Activated CD4-positive, alpha-beta T cell treated with anti-CD3 and anti-CD28 coated beads, Interleukin-2, amount 50 U/mL, for 1 hour (primary cell): Measurements from ENCODE around the gene BUB1B.

ENCODE experiments used
- DNase-seq: peaks from one replicate; pipeline ENCODE4 v3.0.0-alpha.2; 2020

Gene BUB1B

GRCh38 chr15:40241269-40242212 lies 80.7 kb downstream of the BUB1B start:
- DNase-seq: no peak

GRCh38 chr15:40242213-40242599 lies 81.3 kb downstream of the BUB1B start:
- DNase-seq: no peak

GRCh38 chr15:40242601-40243000 lies 81.7 kb downstream of the BUB1B start:
- no peak for DNase-seq

DNA sequence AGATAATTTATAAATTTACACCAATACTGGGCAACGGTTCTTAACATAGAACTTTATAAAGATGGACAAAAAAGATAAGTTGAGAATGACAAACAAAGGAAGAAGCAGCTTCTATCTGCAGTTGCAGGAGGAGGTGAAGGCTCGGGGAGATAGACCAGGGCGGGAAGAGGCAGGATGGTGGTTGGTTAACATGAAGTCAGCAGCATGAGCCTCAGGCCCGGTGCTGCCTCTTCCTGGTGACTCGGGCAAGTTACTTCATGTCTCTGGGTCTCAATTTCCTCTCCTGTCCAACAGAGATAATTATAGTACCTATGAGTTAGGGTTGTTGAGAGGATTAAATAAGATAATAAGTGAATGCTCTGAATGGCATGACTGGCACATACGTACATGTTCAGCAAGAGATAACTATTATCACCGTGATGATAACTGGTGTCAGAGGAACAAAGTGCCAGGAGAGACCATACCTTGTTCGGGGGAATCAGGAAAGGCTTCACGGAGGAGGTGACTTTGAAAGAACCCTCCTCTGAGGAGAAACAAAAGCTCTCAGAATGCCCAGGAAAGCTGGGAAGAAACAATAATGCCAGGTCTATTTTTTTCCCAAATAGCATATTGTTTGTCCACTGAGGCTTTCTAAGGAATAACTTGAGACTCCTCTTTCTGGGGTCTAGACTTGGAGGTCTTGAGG lies 82.4 kb downstream of the BUB1B start:
- DNase-seq: no peak

DNA sequence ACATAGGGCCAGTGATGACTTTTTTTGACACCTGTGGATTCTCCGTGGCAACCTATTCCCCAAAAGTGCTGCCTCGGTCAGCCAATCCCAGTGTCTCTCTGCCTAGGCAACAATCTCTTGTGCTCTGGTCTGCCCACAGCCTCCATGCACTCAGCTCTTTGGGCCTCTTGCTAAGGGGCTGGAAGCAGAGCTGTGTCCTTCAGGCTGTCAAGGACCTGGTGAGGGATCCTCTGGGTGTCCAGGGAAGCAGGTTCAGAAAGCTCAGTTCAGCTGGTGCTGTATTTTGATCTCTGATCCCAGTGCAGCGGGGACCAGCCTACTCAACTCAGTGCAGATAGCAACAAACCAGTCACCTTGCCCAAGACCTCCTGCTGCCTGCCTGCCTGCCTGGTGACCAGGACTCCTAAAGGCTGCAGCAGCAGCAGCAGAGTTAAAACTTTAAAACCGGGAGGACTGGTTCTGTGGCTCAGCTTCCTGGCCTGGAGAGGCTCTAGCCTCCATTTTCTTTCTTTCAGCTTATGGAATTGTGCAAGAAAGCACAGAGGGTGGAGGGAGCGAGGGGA lies 84.2 kb downstream of the BUB1B start:
- no peak for DNase-seq

DNA sequence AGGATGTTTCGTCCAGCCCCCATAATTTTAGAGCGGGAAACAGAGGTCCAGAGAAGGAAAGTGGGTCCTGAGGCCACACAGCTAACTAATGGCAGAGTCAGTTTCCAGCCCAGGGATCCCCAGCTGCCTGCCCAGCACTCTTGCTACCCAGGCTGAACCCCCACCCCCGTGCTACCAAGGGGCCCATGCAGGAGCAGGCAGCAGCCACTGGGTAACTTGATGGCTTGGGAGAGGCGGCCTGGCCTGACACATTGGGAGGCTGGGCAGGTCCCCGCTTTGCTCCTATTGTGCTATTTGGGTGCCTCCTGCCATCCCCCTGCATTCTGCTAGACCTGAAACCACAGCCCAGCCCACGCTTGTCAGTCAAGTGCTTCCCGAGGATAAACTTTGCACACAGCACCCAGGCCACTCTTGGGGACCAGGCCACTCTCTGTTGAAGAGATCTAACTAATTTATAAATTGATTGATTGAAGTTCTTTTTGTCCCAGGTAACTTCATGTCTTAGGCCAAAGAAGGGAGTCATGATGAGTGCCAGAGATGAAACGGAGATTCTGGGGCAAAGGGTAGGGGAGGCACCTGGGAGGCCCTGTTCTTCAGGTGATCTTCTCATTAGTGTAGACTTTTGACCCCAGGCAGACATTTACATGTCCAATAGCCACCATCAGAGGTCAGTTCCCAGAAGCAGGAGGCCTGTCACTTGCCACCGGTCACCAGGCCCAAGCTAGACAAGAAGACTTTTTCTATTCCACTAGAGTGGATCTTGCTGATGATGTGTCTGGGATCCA lies 85.0 kb downstream of the BUB1B start:
- DNase-seq: no peak

DNA sequence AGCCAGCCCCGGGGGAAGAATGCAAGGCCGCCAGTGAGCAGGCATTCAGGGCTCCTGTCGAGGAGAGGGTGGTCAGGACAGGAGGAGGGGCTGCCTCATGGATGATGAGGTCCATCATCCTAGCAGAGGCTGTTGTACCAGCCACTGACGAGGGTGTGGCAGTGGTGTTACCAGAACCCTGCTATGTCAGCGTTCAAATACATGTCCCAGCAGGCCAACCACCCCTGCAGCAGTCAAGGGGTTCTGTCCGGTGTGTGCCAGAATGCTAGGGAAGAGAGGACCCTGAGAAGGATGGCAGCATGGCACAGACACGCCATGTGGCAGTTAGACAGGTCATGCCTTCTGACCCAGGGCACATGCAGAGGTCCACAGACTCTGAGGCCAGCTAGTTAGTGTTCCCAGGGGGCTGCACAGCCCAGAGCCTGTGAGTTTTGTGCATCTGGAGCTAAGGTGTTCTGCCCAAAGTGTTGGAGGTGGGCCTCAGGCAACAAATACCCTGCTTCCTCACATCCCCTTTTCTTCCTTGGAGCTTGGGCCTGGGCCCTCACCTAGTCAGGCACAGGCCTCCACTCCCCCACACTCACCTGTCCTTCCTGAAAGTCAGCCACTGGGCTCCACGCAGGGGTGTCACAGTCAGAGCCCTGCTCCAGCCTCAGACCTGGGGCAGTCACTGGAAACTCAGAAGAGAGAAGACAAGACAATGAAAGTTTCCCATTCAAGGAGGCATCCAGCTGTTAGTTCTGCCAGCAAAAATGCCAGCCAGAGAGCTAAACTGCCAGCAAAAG lies 85.8 kb downstream of the BUB1B start:
- DNase-seq: no peak

DNA sequence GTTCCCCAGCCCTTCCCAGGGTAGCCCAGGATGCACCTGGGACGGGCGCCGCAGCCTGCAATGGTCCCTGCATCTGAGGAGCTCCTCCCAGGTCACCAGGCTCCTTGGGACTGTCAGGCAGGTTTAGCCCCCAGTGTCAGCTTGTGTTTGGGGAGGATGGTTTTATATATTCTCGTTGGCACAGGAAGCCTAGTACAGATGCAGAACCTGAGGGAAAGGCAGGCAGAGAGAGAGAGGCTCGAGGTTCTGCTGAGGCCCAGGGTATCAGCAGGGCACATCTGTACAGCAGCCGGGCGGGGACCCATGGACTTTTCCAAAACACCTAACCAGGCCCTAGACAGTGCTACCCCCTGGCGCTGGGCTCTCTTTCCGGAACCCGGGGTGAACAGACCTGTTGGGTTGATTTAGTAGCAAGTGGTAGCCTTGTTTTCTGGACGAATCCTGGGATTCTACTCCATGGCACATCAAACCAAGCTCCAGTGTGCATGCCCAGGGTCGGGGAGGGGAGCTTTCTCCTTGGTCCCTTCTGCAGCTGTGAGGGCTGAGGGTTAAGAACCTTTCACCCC lies 86.6 kb downstream of the BUB1B start:
- DNase-seq: no peak

- DNase-seq: no peak
Observed at GRCh38 chr15:40248006-40248783, 87.3 kb downstream of the BUB1B start.

GRCh38 chr15:40249477-40250303 lies 88.8 kb downstream of the BUB1B start:
- no peak for DNase-seq

GRCh38 chr15:40250304-40250656 lies 89.4 kb downstream of the BUB1B start:
- no peak for DNase-seq

- no peak for DNase-seq
Observed at GRCh38 chr15:40250771-40251483, 90.1 kb downstream of the BUB1B start.

- DNase-seq: no peak
Observed at GRCh38 chr15:40251486-40252140, 90.7 kb downstream of the BUB1B start.

DNA sequence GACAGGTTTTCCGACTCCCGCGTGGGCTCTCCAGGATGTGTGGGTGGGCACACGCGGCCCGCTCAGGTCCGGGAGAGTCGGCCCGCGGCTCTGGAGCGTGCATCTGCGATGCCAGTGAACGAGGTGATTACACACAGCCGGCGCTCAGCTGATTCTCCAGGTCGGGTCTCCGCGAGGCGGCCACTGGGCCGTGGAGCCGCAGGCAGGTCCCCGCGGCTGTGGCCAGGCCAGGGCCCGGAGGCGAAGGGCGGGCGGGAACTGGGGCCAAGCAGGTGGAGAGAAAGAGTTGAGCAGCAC lies 91.2 kb downstream of the BUB1B start:
- no peak for DNase-seq

- no peak for DNase-seq
Observed at GRCh38 chr15:40252438-40253166, 91.7 kb downstream of the BUB1B start.

DNA sequence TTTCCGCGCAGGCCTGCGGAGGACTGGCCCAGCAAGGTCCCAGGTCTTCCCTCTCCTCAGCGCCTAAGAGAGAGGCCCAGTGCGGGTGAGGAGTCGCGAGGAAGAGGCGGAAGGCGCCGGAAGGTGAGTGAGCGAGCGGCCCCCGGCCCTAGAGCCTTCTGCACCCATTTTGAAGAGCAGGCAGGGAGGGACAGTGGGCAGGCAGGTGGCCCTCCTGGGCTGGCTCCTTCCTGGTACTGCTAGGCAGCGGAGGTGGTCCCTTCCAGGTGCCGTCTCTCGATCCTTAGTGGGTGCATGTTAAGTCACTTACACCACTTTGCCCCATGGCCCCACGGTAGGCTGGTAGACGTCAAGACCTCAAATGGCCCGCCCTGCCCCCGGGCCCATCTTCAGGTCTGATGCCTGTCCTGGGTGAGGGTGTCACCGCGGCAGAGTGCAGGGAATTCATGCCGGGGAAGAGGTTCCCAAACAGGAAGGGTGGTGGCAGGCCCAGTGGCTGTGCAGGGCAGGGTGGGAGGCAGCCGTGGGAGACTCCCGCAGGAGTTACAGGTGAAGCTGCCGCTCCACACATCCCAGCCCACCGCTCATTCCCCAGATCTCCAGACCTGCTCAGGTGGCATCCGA lies 92.4 kb downstream of the BUB1B start:
- DNase-seq: no peak

DNA sequence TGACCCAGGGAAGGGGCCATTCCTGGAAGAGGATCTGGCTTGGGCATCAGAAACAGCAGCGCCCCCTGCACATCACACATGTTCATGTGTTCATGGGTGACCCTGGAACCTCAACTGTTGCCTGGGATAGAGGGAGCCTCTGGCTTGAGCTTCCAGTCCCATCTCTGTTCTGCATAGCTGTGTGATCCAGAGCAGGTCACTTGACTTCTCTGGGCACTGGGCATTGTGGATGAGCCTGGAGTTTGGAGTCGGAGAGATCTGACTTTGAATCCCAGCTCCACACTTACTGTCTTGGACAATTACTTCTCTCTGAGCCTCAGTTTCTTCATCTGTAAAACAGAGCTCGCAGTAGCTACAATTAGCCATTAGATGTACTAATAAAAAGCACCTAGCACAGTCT lies 93.6 kb downstream of the BUB1B start:
- DNase-seq: no peak

DNA sequence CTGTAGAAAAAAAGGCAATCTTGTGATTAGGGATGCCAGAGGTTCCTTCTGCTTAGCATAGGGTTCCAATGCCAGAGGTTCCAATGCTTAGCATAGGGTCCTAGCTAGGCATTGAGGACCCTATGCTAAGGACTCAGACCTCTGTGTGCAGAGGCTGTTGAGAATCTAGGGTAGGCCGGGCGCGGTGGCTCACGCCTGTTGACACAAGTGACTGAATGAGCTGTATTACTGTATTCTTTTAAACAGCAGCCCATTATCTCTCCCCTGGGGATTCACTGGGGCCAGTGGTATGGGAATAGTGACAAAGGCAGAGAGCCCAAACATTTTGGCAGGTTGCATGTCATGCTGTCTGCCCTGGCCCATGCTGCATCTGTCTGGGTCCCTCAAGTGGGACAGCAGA lies 94.2 kb downstream of the BUB1B start:
- no peak for DNase-seq
